GM10847 (cell line): ENCODE data around the gene SP9.

Experiments
- POLR2A ChIP-seq: IDR thresholded peaks from 2 replicates; pipeline ENCODE4 v1.6.1; 2011; ENCODE audit not compliant: insufficient read length; ENCODE audit errors: extremely low read depth

SP9 gene

DNA sequence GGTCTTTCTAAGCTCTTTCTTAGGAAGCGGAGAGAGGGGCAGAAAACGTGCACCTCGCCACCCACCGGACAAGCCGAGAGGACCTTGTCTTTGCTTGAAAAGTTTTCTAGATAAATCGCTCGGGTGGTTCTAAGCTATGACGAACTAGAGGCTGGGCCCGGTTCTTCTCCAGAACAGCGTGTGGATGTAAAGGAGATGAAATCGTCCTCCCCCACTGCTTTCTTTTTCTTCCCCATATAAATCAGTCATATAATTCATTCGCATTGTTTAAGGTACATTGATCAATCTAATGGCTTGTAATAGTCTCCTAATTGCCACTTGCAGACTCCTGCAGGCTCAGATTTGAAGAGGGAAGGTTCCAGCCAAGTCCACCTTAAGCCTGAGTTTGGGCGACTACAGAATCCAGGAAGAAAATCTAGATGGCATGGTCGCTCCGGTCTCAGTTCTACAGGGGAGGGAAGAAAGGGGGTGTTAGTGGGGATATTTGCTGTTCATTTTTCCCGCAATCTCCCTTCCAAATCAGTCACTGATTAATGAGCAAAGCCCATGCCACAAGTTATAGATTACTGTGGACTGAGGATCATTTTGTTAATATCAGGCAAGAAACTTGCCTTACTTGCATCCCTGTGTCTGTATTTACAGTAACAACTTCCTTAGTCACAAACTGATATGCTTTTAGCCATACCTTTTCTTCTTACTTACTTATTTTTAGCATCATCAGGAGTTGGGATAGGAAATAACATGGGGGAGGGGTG lies 5.6 kb upstream of the SP9 start:
- no peak for TF ChIP-seq POLR2A

DNA sequence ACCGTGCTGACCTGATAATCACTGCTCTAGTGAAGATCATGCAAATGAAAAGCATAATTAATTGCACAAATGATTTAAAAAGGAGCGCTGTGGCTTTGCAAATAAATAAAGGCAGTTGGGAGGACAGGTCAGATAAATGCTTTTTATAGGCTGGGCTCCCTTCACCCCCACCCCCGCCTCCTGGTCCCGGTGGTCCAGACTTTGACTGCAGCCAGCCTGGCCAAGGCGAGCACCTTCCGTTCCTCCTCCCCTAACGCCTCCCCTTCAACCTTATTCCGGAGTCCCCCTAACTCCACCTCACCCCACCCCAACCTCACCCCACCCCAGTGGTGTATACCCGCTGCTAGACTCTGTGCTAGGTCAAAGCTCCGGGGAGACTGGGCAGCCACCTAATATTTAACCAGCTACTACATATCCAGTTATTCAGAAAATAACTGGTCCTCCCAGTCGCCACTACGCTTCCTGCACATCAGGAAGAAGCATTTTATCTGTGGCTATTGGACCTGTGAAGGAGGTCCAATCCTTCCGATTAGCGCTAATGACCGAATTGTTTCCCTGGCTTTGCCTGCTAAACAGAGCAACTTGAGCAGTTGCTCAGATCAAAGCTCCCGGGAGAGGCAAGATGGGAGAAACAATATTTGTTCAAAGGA lies 3.7 kb upstream of the SP9 start:
- TF ChIP-seq POLR2A = no peak

DNA sequence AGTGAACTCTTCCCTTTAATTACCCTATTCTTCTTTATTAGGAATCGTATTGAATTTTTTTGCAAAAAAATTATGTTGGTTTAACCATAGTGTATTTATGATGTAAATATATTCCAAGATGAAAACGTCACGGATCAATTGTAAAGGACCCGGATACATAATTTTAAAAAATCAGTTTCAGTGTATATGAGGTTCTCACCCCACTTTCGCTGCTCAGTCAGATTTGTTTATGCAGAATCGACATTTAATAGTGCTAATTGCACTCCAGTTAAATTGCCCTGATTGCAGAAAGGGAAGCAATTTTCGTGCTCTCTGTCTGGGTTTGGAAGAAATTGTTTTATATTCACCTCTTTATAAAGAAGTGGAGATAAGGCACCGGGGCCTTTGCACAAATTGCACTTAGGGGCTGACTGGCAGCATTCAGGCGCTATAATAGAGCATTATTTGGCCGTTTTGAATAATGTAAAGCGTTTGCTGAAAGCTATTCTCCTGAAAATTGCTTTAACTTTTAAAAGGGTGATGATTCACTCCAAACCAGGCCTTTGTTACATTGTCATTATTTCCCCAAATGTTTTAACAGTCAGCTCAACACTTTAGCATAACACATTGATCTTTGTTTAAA lies 3.0 kb upstream of the SP9 start:
- no peak for TF ChIP-seq POLR2A

DNA sequence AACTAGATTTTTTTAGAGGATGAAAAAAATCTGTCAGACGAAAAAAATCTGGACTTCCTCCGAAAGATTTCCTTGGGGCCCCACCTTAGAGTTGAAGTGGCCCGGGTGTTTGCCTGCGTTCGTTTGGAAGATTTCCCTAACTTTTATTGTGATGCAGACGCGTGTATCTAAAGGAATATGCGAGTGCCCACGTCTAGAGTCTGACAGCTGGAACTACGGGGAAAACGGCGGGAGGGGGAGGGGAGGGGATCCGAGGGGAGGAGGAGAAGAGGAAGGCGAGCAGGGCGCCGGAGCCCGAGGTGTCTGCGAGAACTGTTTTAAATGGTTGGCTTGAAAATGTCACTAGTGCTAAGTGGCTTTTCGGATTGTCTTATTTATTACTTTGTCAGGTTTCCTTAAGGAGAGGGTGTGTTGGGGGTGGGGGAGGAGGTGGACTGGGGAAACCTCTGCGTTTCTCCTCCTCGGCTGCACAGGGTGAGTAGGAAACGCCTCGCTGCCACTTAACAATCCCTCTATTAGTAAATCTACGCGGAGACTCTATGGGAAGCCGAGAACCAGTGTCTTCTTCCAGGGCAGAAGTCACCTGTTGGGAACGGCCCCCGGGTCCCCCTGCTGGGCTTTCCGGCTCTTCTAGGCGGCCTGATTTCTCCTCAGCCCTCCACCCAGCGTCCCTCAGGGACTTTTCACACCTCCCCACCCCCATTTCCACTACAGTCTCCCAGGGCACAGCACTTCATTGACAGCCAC lies 2.4 kb upstream of the SP9 start:
- no peak for TF ChIP-seq POLR2A

DNA sequence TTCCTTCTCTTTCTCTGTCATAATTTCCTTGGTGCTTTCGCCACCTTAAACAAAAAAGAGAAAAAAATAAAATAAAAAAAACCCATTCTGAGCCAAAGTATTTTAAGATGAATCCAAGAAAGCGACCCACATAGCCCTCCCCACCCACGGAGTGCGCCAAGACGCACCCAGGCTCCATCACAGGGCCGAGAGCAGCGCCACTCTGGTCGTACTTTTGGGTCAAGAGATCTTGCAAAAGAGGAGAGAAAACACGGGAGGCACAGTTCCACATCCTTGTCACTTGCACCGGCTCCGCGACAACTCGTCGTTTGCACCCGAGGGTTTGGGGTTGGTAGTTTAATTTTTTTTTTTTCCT lies 1.8 kb upstream of the SP9 start:
- TF ChIP-seq POLR2A = no peak

DNA sequence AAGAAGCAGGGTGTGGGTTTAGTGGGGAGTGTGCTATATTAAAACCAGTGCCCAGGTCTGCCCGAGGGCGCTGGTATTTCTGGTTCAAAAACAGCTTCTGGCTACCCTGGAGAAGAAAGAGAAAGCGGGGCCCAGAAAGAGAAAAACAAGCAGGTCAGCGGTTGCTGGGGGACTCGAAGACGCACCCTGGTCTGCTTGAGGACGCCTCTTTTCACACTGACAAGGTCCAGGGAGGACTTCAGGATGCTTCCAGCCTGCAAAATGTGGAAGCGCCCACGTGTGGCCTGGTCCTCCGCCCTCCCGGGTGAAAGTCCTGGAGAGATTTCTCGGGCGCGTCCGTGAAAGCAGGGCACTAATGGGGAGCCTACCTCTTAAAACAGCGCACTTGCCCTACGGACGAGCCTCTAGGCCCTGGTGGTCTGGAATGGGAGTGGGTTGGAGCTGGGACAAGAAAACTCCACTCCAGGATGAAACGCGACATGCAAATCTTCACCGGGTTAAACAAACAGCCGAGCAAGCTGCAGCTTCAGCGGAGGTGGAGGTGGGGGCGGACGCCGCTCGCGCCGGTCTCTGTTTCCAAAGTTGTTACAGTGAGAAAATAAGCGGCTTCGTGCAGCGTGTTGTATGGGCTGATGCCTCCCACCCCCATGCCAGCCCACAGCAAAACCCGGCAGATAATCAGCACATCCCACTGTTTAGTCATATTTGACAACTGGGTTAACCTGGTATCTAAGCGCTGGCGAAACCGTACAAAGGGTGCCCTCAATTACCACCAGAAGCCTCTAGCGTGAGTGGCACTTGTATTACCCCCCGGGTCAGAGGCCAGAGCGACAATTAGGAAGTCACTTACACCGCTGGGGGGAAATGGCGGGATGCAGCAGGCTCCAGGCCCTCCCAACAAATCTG lies 1.1 kb upstream of the SP9 start:
- TF ChIP-seq POLR2A = no peak

DNA sequence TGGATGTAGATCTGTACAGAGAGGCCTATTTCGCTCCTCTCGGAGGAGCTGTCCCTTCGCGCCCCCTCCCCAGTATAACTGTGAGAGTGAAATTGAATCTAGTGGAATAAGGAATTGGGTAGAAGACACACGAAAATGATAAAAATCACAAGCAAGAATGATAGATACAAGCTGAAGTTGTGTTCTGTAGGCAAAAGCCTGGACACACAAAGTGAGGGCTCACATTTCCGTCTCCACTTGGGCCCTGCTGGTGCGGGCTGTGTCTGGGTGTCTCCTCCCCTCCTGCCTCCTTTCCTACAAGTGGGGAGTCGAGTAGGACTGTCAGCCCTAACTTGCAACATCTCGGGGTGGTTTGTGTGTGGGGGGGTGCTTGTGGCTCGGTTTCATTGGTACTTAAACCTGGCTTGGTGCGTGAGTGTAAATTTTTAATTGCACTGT lies 457 bp upstream of the SP9 start:
- TF ChIP-seq POLR2A = no peak

DNA sequence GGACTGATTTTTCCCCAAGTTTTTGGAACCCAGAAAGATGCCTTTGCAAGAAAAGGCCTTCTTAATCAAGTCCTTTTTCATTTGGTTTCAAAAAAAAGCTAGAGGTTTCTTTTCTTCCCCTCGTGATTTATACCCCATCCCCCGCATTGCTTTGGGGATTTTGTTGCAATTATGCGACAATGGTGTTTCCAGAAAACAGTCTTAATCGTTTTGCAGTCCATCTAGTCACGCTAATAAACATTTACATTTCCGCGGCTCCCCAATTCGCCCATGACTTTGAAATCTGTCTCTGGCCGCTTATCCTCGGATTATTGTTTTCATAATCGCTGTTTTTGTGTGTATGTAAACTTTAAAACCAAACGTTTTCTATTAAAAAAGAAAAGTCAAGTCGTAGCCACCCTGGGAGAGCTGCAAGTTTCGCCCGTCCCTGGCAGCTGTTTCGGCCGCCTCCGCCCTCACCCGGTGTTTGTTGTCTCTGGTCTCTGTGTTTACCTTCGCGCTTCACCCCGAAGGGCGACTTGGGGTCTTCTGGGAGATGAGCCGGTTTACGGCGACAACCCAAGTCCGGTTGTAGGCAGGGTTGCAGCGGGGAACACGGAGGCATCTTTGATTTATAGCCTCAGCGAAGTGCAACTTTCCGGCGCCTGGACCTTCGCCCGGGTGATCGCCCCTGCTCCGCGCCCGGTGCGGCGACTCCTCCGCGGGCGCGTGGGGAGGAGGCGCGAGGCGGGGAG lies 667 bp downstream of the SP9 start:
- no peak for TF ChIP-seq POLR2A

DNA sequence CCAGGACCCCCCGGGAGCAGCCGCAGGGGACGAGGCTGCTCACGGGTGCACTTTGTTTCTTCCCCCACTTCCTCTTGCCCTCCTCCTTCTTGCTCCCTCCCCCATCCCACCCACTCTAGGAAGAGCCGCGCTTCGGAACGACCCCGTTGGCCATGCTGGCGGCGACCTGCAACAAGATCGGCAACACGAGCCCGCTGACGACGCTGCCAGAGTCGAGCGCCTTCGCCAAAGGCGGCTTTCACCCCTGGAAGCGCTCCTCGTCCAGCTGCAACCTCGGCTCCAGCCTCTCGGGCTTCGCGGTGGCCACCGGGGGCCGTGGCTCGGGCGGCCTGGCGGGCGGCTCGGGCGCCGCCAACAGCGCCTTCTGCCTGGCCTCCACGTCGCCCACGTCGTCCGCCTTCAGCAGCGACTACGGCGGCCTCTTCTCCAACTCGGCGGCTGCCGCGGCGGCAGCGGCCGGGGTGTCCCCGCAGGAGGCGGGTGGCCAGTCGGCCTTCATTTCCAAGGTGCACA lies 1.3 kb downstream of the SP9 start:
- TF ChIP-seq POLR2A = no peak

DNA sequence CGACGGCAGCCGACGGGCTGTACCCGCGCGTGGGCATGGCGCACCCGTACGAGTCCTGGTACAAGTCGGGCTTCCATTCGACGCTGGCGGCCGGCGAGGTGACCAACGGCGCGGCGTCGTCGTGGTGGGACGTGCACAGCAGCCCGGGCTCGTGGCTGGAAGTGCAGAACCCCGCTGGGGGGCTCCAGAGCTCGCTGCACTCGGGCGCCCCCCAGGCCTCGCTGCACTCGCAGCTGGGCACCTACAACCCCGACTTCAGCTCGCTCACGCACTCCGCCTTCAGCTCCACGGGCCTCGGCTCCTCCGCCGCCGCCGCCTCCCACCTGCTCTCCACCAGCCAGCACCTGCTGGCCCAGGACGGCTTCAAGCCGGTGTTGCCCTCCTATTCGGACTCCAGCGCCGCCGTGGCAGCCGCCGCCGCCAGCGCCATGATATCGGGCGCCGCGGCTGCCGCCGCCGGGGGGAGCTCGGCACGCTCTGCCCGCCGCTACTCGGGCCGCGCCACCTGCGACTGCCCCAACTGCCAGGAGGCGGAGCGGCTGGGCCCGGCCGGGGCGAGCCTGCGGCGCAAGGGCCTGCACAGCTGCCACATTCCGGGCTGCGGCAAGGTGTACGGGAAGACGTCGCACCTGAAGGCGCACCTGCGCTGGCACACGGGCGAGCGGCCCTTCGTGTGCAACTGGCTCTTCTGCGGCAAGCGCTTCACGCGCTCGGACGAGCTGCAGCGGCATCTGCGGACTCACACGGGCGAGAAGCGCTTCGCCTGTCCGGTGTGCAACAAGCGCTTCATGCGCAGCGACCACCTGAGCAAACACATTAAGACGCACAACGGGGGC lies 2.0 kb downstream of the SP9 start:
- TF ChIP-seq POLR2A = no peak

DNA sequence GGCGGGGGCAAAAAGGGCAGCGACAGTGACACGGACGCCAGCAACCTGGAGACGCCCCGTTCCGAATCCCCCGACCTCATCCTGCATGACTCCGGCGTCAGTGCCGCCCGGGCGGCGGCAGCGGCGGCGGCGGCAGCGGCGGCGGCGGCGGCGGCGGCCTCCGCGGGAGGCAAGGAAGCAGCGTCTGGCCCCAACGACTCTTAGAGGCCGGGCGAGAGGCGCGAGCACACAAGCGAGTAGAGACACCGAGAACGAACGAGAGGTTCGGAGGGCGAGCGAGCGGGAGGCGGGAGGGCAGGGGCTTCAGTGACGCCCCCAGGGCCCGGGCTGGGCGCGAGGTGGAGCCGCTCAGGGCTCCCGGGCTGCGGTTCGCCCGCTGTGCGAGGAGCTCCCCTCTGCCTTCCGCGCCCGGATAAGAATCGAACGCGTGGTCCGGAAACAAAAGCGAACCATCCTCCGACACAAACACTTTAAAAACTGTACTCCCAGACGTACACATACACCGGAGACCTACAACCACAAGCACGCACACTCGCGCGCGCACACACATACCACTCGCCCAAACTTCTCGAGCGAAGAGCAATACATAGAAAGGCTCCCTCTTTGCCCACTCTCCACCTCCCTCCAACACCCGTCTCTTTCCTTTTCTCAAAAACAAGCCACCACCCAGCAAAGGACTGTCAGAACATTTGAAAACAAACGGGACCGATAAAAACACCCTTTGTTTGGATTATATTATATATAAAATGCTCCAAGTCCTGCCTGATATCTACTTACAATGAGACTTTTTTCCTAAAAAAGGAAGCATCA lies 2.8 kb downstream of the SP9 start:
- TF ChIP-seq POLR2A = no peak

DNA sequence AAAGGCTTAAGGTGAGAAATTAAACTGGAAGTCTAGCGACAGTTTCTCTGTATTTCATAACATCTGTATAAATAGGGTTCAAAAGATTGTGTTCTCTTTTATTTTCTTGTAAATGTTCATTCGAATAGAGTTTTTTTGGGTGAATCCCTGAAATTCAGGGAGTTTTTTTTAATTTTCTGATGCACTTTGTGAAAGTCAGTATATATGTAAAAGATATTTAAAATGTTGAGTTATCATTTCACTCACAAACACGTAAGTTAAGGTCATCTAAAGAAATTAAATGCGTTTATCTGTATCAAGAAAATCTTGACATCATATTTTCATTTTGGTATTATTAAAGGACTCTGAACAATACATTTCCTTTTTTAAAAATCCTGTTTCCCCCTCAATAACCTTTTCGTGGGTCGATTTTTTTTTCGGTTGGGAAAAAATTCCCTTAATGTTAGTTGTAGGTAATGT lies 3.4 kb downstream of the SP9 start:
- TF ChIP-seq POLR2A = no peak
